ENCODE data around the gene OSBP2. TPM values are rescaled to one million over a fixed set of nuclear protein-coding genes. Genes with fewer than 3 reads are reported as not detected.

The OSBP2 gene
- total and polyA plus RNA-seq, 10 of the 15 experiments (the other 5 are each of a cell fraction or from before 2014, with no cell fraction given) = 0.11 to 7.7 (median 3.6) TPM

GRCh38 chr22:30781271-30781875 is 86.7 kb downstream of the OSBP2 start (continued):
- TF ChIP-seq RELA (IDR thresholded peaks at IDR 0.05; ENCODE audit: borderline replicate concordance, partially characterized antibody) = no peak
- TF ChIP-seq FOXK2 (IDR thresholded peaks at IDR 0.05) = no peak
- TF ChIP-seq POLR2AphosphoS2 (IDR thresholded peaks at IDR 0.05; ENCODE audit: low read depth, low read length) = no peak

GRCh38 chr22:30782613-30783012 is 87.9 kb downstream of the OSBP2 start:
- CTCF ChIA-PET = no interaction called here

More at GRCh38 chr22:30782613-30783012, 87.9 kb downstream of the OSBP2 start:
- DNase-seq (ENCODE audit: low read depth, low spot score) (no peak), ATAC-seq (no peak), FAIRE-seq (no peak)
- H3K9ac ChIP-seq (ENCODE audit: control insufficient read depth, insufficient read depth, low read length) = no peak overlapping the region
- H2AFZ ChIP-seq (ENCODE audit: control insufficient read depth, low read depth, low read length) = no peak overlapping the region
- no TSS peak for BruUV-seq (replicated peaks)
- intact Hi-C loops (cut with micrococcal nuclease; ENCODE audit: unreplicated experiment) (no loop called here), in situ Hi-C loops (cut with MboI) (no loop called here)
- no peaks in the 10 kb centered on the region for H3K4me1 ChIP-seq (ENCODE audit: control insufficient read depth, insufficient read depth, low read length)
- H4K20me1 ChIP-seq (ENCODE audit: control insufficient read depth, insufficient read depth) = no peaks in the 10 kb centered on the region
- no peaks in the 10 kb centered on the region for H3K36me3 ChIP-seq (ENCODE audit: control insufficient read depth in 2 of 2, insufficient read depth in 2 of 2, low read length in 1 of 2)
- no peak for TF ChIP-seq ZNF384 (IDR thresholded peaks at IDR 0.05; ENCODE audit: borderline replicate concordance, low read depth, low read length)
- TF ChIP-seq CBX5 (IDR thresholded peaks at IDR 0.05; ENCODE audit: low read depth) = no peak
- TF ChIP-seq TCF7 (IDR thresholded peaks at IDR 0.05; ENCODE audit: borderline replicate concordance) = no peak
- no peak for TF ChIP-seq PAX5 (IDR thresholded peaks at IDR 0.05; ENCODE audit: borderline replicate concordance, low read depth, low read length)
- TF ChIP-seq EED (IDR thresholded peaks at IDR 0.05; ENCODE audit: low read depth) = no peak
- TF ChIP-seq MYB (IDR thresholded peaks at IDR 0.05; ENCODE audit: borderline replicate concordance, low read depth, low read length) = no peak
- no peak for TF ChIP-seq STAT3 (IDR thresholded peaks at IDR 0.05; ENCODE audit: low read depth, low read length)
- no peak for TF ChIP-seq KDM1A (IDR thresholded peaks at IDR 0.05; ENCODE audit: borderline replicate concordance)
- no peak for TF ChIP-seq BCL11A (IDR thresholded peaks at IDR 0.05; ENCODE audit: low read depth, low read length)
- no peak for TF ChIP-seq POLR2AphosphoS2 (IDR thresholded peaks at IDR 0.05; ENCODE audit: low read depth, low read length)
- no peak for TF ChIP-seq BRCA1 (IDR thresholded peaks at IDR 0.05; ENCODE audit: low read depth, low read length)
- no peak for TF ChIP-seq SP1 (IDR thresholded peaks at IDR 0.05; ENCODE audit: low read depth, low read length)
- no peak for TF ChIP-seq PBX3 (IDR thresholded peaks at IDR 0.05; ENCODE audit: insufficient replicate concordance, low read depth, low read length)
- TF ChIP-seq BCL3 (IDR thresholded peaks at IDR 0.05; ENCODE audit: borderline replicate concordance, insufficient read depth, low read depth, low read length, poor library complexity, severe bottlenecking) = no peak
- no peak for TF ChIP-seq IKZF1 (conservative IDR thresholded peaks at IDR 0.05)
- TF ChIP-seq RB1 (IDR thresholded peaks at IDR 0.05; ENCODE audit: borderline replicate concordance) = no peak
- WGBS (ENCODE audit: insufficient coverage, insufficient replicate concordance, low lambda C conversion rate, missing lambda C conversion rate) = 27% methylated on average over 5 of the region's 5 CpGs
- no peaks in the 10 kb centered on the region for H3K27me3 ChIP-seq (replicated peaks in 1 of 2; ENCODE audit: control insufficient read depth in 2 of 2, insufficient read depth in 2 of 2, low read length in 1 of 2)
- POLR2A ChIA-PET = no interaction called here
- RAD21 ChIA-PET (ENCODE audit: unreplicated experiment) = no interaction called here
- H3K4me3 ChIP-seq = no peak overlapping the region
- H3K79me2 ChIP-seq (ENCODE audit: control insufficient read depth, insufficient read depth, low read length) = no peaks in the 10 kb centered on the region
- H3K4me2 ChIP-seq (ENCODE audit: control insufficient read depth, insufficient read depth) = no peak overlapping the region
- no peaks in the 10 kb centered on the region for H3K9me3 ChIP-seq (replicated peaks; ENCODE audit: control insufficient read depth, insufficient read depth, low read length)
- SMC1A ChIA-PET (ENCODE audit: uncharacterized antibody, unreplicated experiment) = no interaction called here
- no peak overlapping the region for H3K27ac ChIP-seq (ENCODE audit: control insufficient read depth, insufficient read depth)
